ENCODE data around the gene ISCU.
"Not testable (repeated sequence)": the region's sequence is repeated elsewhere in the genome, so short reads cannot be mapped to it uniquely, and the experiment has no call there.

Gene ISCU

DNA sequence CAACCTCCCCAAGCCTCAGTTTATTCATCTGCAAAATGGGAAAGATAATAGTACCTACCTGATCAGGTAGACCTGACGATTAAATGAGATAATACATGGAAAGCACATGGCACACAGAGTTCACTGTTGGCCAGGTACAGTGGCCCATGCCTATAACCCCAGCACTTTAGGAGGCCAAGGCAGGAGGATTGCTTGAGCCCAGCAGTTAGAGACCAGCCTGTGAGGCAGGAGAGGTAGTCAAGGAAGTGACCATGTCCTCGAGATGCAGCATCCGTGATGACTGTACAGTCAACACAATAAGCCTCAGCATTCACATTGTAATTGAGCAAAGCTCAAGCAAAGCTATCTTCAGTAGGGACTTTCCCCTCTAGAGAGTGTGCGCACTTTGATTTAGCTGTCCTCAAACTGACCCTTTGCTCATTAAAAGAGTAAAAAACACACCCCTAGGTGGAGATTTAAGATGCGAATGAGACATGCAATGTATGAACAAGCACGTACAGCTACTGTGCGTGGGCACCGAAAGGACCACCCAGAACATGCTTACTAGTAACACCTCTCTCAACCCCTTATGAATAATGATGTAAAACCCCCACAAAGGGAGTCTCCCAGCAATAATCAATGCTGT lies 9.9 kb downstream of the ISCU start:
- FAIRE-seq: no peak

DNA sequence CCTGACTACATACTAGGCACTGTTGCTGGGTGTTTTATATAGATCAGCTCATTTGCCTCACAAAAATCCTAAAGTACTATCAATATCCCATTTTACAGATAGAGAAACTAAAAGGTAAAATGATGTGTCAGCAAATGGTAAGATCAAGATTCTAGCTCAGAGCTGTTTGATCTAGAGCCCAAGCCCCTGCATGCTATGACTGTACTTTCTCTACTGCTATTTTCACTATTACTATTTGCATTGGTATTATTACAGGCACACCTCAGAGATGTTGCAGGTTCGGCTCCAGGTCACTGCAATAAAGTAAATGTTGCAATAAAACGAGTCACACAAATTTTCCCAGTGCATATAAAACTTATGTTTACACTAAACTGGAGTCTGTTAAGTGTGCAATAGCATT lies 10.9 kb downstream of the ISCU start:
- FAIRE-seq: no peak

DNA sequence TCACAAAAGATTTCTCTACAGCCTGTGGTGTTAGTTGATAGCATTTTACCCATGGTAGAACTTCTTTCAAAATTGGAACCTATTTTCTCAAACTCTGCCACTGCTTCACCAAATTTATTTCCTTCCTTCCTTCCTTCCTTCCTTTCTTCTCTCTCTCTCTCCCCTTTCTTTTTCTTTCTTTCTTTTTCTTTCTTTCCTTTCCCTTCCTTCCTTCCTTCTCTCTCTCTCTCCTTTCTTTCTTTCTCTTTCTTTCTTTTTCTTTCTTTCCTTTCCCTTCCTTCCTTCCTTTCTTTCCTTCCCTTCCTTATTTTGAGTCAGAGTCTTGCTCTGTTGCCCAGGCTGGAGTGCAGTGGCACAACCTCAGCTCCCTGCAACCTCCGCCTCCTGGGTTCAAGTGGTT lies 11.9 kb downstream of the ISCU start:
- not testable (repeated sequence) for FAIRE-seq

DNA sequence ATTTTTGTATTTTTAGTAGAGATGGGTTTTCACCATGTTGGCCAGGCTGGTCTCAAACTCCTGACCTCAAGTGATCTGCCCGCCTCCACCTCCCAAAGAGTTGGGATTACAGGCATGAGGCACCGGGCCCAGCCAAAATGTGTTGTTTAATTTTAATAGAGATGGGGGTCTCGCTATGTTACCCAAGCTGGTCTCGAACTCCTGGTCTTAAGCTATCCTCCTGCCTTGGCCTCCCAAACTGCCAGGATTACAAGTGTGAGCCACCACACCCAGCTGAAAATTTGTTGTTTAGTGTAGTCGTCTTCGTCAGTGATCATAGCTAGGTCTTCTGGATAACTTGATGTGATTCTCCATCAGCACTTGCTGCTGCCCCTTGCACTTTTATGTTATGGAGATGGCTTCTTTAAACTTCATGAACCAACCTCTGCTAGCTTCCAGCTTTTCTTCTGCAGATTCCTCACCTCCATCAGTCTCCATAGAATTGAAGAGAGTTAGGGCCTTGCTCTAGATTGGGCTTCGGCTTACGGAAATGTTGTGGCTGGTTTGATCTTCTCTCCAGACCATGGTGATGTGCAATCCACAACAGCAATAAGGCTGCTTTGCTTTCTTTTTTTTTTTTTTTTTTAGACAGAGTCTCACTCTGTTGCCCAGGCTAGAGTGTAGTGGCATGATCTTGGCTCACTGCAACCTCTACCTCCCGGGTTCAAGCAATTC lies 13.0 kb downstream of the ISCU start:
- FAIRE-seq: no peak

DNA sequence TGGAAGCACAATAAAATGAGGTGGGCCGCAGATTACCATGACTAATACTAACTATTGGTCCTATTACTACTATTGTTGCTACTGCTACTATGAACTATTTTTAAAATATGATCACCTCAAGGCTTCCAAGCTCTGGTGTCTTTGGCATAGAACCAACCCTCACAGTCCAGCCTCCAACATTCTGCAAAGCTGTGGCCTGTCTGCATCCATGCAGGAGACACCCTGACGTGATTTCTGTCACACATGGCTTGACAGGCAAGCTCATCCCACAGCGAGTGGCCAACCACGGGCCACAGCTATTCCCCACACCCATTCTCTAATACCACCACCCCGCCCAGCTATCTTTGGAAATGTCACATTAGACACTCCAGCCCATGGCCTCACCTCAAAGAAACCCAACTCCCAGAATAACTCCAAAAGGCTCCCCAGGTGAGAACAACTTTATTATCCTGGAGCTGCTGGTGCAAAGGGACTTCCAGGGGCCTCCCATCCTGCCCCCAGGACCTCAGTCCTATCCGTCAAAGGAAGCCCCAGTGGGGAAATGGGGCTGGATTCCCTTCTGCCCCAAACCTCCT lies 14.4 kb downstream of the ISCU start:
- no peak for FAIRE-seq

GRCh38 chr12:108577458-108577857 lies 15.1 kb downstream of the ISCU start:
- no peak for FAIRE-seq

GRCh38 chr12:108578264-108578663 lies 15.9 kb downstream of the ISCU start:
- FAIRE-seq: no peak

GRCh38 chr12:108578813-108579212 lies 16.4 kb downstream of the ISCU start:
- FAIRE-seq: no peak

DNA sequence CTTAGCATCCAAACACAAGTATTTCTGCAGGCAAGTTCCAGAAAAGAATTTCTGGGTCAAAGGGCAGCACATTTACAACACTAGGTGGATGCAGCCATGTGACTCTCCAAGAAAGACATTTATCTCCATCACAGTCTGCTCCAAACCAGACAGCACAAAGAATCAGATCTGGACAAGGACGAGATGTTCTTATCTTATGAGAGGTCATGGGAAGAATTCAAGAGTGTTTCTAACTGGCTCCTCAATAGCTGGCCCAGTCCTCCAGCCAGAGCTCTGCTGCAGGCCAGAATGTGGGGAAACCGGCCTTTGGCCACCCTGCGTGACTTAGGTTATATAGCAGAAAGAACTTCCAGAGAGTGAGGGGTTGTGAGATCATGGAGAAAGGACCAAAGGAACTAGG lies 18.1 kb downstream of the ISCU start:
- FAIRE-seq: no peak

DNA sequence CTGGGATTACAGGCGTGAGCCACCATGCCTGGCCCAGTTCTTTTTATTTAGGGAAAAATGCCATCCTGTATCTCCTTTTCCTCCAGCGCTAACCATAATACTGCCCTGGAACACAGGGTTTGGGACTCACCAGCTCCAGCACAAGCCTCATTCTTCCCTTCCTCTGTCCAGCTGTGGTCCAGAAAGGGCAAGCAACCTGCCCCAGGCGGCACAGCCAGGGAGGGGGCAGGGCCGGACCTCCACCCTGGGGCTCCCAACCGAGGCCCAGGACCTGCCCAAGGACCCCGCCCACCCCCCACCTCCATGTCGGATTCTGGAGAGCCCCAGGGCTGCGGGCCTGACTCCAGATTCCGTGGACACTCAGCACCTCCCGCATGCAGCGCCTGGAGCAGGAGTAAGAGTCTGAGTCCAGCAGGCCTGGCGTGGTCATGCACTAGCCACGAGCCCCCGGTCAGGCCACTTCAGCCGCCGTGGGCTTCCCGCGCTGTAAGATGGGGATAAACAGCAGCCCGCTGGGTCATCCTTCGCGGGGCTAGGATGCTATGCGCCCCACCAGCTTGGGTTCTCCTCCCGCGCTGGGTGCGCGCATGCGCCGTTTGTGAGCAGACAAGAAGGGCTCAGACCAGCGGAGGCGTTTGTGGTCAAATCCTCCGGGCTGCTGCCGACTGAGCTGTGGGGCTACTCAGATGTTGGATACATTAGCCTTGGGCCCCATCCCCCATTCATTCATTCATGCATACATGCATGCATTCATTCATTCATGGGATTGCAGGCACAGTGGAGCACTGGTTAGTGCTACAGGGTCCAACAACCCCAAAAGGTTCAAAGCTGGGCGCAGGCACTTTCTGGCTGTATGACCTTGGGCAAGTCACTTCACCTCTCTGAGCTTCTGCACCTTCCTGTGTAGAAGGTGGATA lies 19.2 kb downstream of the ISCU start:
- no peak for FAIRE-seq

DNA sequence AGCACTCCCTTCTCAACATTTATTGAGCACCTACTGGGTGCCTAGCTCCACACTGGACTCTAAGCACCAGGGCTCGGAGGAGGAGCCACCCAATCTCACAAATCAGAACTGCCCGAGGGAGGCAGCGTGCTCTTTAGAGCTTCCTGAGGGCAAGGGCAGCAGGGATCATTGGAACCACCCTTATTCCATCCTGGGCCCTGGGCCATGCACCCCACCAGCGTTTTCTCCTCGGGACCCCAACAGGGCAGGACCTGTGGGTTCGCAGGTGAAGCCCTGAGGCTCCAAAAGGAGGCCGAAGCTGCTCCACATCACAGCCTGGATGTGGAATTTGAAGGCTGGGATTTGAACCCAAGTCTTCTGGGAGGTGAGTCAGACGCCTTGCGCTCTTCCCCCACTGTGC lies 20.1 kb downstream of the ISCU start:
- no peak for FAIRE-seq

DNA sequence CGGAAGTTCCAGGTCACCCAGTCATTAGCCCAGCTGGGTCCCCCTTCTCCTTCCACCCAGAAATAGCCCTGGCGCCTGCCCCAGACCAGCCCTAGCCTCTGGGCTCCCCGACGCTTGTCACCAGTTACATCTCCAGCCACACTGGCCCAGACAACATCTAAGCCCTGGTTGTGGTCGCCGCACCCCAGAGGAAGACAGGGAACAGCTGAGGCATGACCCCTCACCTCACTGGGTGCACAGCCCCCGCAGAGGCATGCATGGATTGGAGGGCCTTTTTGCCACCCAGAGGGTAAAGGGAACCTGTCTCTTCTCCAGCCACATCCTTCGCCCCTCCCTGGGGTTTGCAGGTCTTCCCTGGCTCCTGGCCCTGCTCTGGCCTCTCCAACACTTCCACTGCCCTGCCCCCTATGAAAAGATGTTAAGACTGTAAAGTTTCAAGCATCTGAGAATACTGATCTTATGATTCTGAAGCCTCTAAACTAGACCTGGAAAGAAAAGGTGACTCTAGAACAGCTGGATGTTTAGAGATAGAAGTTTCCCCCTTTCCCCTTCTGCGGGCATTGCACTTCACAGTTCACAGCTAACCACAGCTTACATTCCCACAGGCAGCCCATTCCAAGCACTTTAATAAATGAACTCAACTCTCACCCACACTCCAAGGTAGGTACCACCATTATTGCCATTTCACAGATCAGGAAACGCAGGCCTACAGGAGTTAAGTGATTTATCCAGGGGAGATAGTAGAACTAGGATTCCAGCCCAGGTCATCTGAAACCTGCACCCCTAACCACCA lies 20.8 kb downstream of the ISCU start:
- FAIRE-seq: no peak

- FAIRE-seq: no peak
Measured at GRCh38 chr12:108583991-108584390, 21.6 kb downstream of the ISCU start.

GRCh38 chr12:108584456-108585065 lies 22.2 kb downstream of the ISCU start:
- FAIRE-seq: no peak

GRCh38 chr12:108585864-108586263 lies 23.5 kb downstream of the ISCU start:
- no peak for FAIRE-seq

DNA sequence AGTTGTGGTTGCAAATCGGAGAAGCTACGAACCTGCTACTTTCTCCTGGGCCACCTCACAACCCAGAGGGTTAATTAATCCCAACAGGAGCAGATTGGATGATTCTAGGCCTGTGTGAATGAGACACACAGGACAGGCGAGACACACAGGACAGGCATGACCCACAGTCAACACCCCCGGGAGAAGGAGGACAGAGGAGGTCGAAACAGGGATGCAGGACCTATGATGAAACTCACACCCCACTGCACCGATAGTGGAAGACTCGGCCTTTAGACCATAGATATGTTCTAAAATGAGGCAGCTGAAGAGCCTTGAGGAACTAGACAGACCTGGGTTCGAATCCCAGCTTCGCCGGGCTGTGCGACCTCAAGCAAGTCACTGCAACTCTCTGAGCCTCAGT lies 23.9 kb downstream of the ISCU start:
- FAIRE-seq: no peak

DNA sequence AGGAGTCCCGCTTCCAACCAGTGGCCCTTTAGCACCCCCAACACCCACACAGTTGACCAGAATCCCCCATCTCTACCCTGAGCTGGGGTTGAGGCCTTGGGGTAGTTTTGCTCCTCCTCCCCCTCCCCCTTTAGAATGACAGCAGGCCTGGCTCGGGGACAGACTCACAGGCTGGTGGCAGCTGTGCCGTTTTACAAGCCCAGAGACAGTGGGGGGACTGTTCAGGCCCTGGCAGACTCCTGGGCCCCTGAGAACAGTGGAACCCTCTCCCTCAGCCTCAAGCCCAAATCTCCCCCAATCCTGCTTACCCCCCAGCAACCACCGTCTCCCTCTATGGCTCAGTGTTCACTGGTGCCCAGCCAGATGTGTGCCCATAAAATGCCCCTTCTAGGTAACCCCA lies 25.4 kb downstream of the ISCU start:
- no peak for FAIRE-seq

- FAIRE-seq: no peak
Measured at GRCh38 chr12:108589028-108589839, 26.8 kb downstream of the ISCU start.

- FAIRE-seq: no peak
Measured at GRCh38 chr12:108589840-108590229, 27.4 kb downstream of the ISCU start.

DNA sequence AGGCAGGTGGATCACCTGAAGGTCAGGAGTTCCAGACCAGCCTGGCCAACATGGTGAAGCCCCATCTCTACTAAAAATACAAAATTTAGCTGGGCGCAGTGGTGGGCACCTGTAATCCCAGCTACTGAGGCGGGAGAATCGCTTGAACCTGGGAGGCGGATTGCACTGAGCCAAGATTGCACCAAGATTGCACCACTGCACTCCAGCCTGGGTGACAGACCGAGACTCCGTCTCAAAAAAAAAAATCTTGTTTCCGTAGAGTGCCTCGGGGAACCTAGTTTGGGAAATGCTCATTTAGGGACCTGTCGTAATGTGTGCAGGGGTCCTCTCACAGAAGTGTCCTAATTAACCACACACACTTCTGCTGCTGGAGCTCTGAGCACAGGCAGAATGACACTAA lies 28.1 kb downstream of the ISCU start:
- not testable (repeated sequence) for FAIRE-seq

DNA sequence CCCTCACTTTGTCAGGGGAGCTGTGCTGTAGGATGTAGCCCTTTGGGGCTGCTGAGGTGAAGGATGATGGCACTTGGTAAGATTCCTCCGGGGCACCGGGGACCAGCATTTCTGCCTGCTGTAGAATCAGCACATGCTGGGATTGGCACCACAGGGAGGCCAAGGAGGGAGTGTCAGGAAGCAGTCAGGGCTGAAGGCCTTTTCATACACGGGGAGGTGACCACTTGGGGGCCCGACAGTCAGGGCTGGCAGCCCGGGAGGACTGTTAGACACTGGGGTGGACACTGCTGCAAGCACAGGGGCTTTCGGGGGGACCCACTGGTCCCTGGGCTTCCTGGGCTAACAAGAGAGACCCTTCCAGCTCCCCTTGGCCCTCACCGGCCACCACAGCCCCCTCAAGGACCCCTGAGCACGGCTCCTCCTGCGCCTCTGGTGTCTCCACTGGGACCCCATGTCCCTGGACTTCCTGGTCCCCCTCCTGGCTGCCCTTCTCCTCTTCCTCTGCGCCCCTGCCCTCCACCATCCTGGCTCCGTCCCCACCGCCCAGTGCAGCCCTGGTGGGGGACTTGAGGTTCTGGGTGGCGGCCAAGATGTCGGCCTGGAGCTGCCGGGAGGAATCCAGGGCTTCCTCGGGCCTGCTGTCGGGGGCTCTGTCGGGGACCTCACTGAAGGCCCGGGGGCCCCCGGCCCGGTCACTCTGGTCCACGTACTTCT lies 29.0 kb downstream of the ISCU start:
- FAIRE-seq: no peak

Measured in islet of Langerhans (tissue), 1 donor.